ENCODE data around the gene OR1L4.

OR1L4 gene

DNA sequence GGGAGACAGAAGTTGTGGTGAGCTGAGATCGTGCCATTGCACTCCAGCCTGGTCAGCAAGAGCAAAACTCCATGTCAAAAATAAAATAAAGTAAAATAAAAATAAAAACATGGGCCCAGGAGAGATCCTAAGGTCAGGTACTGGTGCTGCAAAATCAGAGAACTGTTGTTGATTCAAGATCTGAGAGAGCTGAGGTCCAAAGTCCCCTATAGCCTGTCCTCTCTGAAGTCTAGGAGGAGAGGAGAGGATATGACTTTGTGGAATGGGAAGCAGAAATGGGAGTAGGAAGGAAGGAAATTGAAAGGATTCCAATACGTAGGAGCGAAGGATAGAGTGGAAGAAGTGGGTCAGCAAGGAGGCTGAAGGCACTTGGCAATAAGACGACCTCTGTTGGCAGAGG, 4.6 kb upstream of the OR1L4 start:
- H2BK12ac ChIP-seq (ENCODE audit: low read length), result no peak overlapping the region
- no peak for DNase-seq
- H3K27me3 ChIP-seq (ENCODE audit: insufficient read depth, low read length), result no peaks in the 10 kb centered on the region
- no peak overlapping the region for H4K91ac ChIP-seq (ENCODE audit: low read depth, low read length)
- peaks cover 8% of the 10 kb centered on the region for H3K9me3 ChIP-seq (ENCODE audit: insufficient read depth, low read depth, low read length)
- H3K23ac ChIP-seq (ENCODE audit: low read length), result no peak overlapping the region
- no peak overlapping the region for H3K4me3 ChIP-seq (ENCODE audit: low read depth, low read length)
- H3K79me2 ChIP-seq (ENCODE audit: control insufficient read depth, insufficient read depth, low read length, poor library complexity), result no peaks in the 10 kb centered on the region
- H4K12ac ChIP-seq (ENCODE audit: low read depth, low read length), result no peak overlapping the region
- WGBS (ENCODE audit: extremely low coverage, insufficient coverage, insufficient read length), result no CpG with 5 or more reads among the region's 4 CpGs
- H4K8ac ChIP-seq (ENCODE audit: low read depth, low read length), result no peak overlapping the region
- H3K36me3 ChIP-seq (ENCODE audit: control insufficient read depth in 1 of 2, insufficient read depth in 2 of 2, low read length in 2 of 2), result no peaks in the 10 kb centered on the region
- H3K79me1 ChIP-seq (ENCODE audit: low read length), result no peaks in the 10 kb centered on the region
- H3K27ac ChIP-seq (ENCODE audit: low read depth, low read length), result no peak overlapping the region
- no peak overlapping the region for H2BK120ac ChIP-seq (ENCODE audit: insufficient read depth, low read length, poor library complexity)
- no peak overlapping the region for H2AK5ac ChIP-seq (ENCODE audit: low read length)
- no peak overlapping the region for H3K4ac ChIP-seq (ENCODE audit: low read depth, low read length)
- no peak overlapping the region for H3K9ac ChIP-seq (ENCODE audit: low read length)
- H2BK5ac ChIP-seq (ENCODE audit: low read depth, low read length, poor library complexity), result no peak overlapping the region
- no peak overlapping the region for H3K18ac ChIP-seq (ENCODE audit: low read length)
- no peak overlapping the region for H3K4me2 ChIP-seq (ENCODE audit: low read length)
- H3K4me1 ChIP-seq (ENCODE audit: control insufficient read depth in 1 of 2, insufficient read depth in 2 of 2, low read length in 2 of 2), result no peaks in the 10 kb centered on the region
- no peak overlapping the region for H2AFZ ChIP-seq (ENCODE audit: insufficient read depth, low read length, poor library complexity)
- H3K14ac ChIP-seq (ENCODE audit: low read length), result no peak overlapping the region

GRCh38 chr9:122742003-122742402, 18.2 kb downstream of the OR1L4 start, which contains the start of gene OR1L6:
OR1L6 (plus strand) TSS chr9:122742303; CDS start chr9:122749848, 7,545 bp downstream.
- H4K8ac ChIP-seq (ENCODE audit: low read depth, low read length), result no peak within 1 kb of the TSS
- peaks cover 8% of the 10 kb centered on the region for H3K9me3 ChIP-seq (ENCODE audit: insufficient read depth, low read depth, low read length)
- H2BK120ac ChIP-seq (ENCODE audit: insufficient read depth, low read length, poor library complexity), result no peak within 1 kb of the TSS
- H2AFZ ChIP-seq (ENCODE audit: insufficient read depth, low read length, poor library complexity), result no peak within 1 kb of the TSS
- no peak within 1 kb of the TSS for H4K91ac ChIP-seq (ENCODE audit: low read depth, low read length)
- WGBS (ENCODE audit: extremely low coverage, insufficient coverage, insufficient read length), result no CpG with 5 or more reads among the region's 6 CpGs
- H3K79me2 ChIP-seq (ENCODE audit: control insufficient read depth, insufficient read depth, low read length, poor library complexity), result no peaks in the 10 kb centered on the region
- H3K79me1 ChIP-seq (ENCODE audit: low read length), result no peaks in the 10 kb centered on the region
- DNase-seq, result no peak
- H2AK5ac ChIP-seq (ENCODE audit: low read length), result no peak within 1 kb of the TSS
- H3K9ac ChIP-seq (ENCODE audit: low read length), result no peak within 1 kb of the TSS
- H3K4me2 ChIP-seq (ENCODE audit: low read length), result no peak within 1 kb of the TSS
- H3K14ac ChIP-seq (ENCODE audit: low read length), result no peak within 1 kb of the TSS
- H3K27ac ChIP-seq (ENCODE audit: low read depth, low read length), result no peak within 1 kb of the TSS
- H3K23ac ChIP-seq (ENCODE audit: low read length), result no peak within 1 kb of the TSS
- no peak within 1 kb of the TSS for H3K4me3 ChIP-seq (ENCODE audit: low read depth, low read length)
- H3K4me1 ChIP-seq (ENCODE audit: control insufficient read depth in 1 of 2, insufficient read depth in 2 of 2, low read length in 2 of 2), result no peaks in the 10 kb centered on the region
- H4K12ac ChIP-seq (ENCODE audit: low read depth, low read length), result no peak within 1 kb of the TSS
- H3K18ac ChIP-seq (ENCODE audit: low read length), result no peak within 1 kb of the TSS
- H2BK12ac ChIP-seq (ENCODE audit: low read length), result no peak within 1 kb of the TSS
- no peak within 1 kb of the TSS for H3K4ac ChIP-seq (ENCODE audit: low read depth, low read length)
- no peak within 1 kb of the TSS for H2BK5ac ChIP-seq (ENCODE audit: low read depth, low read length, poor library complexity)
- H3K27me3 ChIP-seq (ENCODE audit: insufficient read depth, low read length), result no peaks in the 10 kb centered on the region
- H3K36me3 ChIP-seq (ENCODE audit: control insufficient read depth in 1 of 2, insufficient read depth in 2 of 2, low read length in 2 of 2), result no peaks in the 10 kb centered on the region

- no peak overlapping the region for H3K18ac ChIP-seq (ENCODE audit: low read length)
- H2BK5ac ChIP-seq (ENCODE audit: low read depth, low read length, poor library complexity), result no peak overlapping the region
- H2AK5ac ChIP-seq (ENCODE audit: low read length), result no peak overlapping the region
- H2BK120ac ChIP-seq (ENCODE audit: insufficient read depth, low read length, poor library complexity), result no peak overlapping the region
- no peaks in the 10 kb centered on the region for H3K79me2 ChIP-seq (ENCODE audit: control insufficient read depth, insufficient read depth, low read length, poor library complexity)
- no peak overlapping the region for H3K23ac ChIP-seq (ENCODE audit: low read length)
- H2AFZ ChIP-seq (ENCODE audit: insufficient read depth, low read length, poor library complexity), result no peak overlapping the region
- H3K79me1 ChIP-seq (ENCODE audit: low read length), result no peaks in the 10 kb centered on the region
- no peak overlapping the region for H3K4me2 ChIP-seq (ENCODE audit: low read length)
- no peak overlapping the region for H3K9ac ChIP-seq (ENCODE audit: low read length)
- H3K36me3 ChIP-seq (ENCODE audit: control insufficient read depth in 1 of 2, insufficient read depth in 2 of 2, low read length in 2 of 2), result no peaks in the 10 kb centered on the region
- H4K12ac ChIP-seq (ENCODE audit: low read depth, low read length), result no peak overlapping the region
- H3K27me3 ChIP-seq (ENCODE audit: insufficient read depth, low read length), result no peaks in the 10 kb centered on the region
- H3K14ac ChIP-seq (ENCODE audit: low read length), result no peak overlapping the region
- H3K9me3 ChIP-seq (ENCODE audit: insufficient read depth, low read depth, low read length), result peaks cover 14% of the 10 kb centered on the region
- 100% methylated on average over 1 of the region's 2 CpGs for WGBS (ENCODE audit: extremely low coverage, insufficient coverage, insufficient read length)
- no peak overlapping the region for H2BK12ac ChIP-seq (ENCODE audit: low read length)
- no peak overlapping the region for H4K91ac ChIP-seq (ENCODE audit: low read depth, low read length)
- H3K27ac ChIP-seq (ENCODE audit: low read depth, low read length), result no peak overlapping the region
- no peaks in the 10 kb centered on the region for H3K4me1 ChIP-seq (ENCODE audit: control insufficient read depth in 1 of 2, insufficient read depth in 2 of 2, low read length in 2 of 2)
- H4K8ac ChIP-seq (ENCODE audit: low read depth, low read length), result no peak overlapping the region
- no peak for DNase-seq
- H3K4me3 ChIP-seq (ENCODE audit: low read depth, low read length), result no peak overlapping the region
- no peak overlapping the region for H3K4ac ChIP-seq (ENCODE audit: low read depth, low read length)
Observed at GRCh38 chr9:122754825-122755224, 31.0 kb downstream of the OR1L4 start.

GRCh38 chr9:122767817-122768216, 44.0 kb downstream of the OR1L4 start:
- Histone ChIP-seq H4K8ac (ENCODE audit: low read depth, low read length) (no peak overlapping the region), H2BK5ac (ENCODE audit: low read depth, low read length, poor library complexity) (no peak overlapping the region), H3K27me3 (ENCODE audit: insufficient read depth, low read length) (no peaks in the 10 kb centered on the region), H3K4me2 (ENCODE audit: low read length) (no peak overlapping the region), H3K79me1 (ENCODE audit: low read length) (no peaks in the 10 kb centered on the region), H2AFZ (ENCODE audit: insufficient read depth, low read length, poor library complexity) (no peak overlapping the region), H3K14ac (ENCODE audit: low read length) (no peak overlapping the region), H4K12ac (ENCODE audit: low read depth, low read length) (no peak overlapping the region), H3K18ac (ENCODE audit: low read length) (no peak overlapping the region), H3K79me2 (ENCODE audit: control insufficient read depth, insufficient read depth, low read length, poor library complexity) (no peaks in the 10 kb centered on the region), H3K9ac (ENCODE audit: low read length) (no peak overlapping the region), H4K91ac (ENCODE audit: low read depth, low read length) (no peak overlapping the region), H3K9me3 (ENCODE audit: insufficient read depth, low read depth, low read length) (peaks cover 12% of the 10 kb centered on the region), H3K4me3 (ENCODE audit: low read depth, low read length) (peak overlapping the region; percentile 48), H3K4ac (ENCODE audit: low read depth, low read length) (no peak overlapping the region), H3K27ac (ENCODE audit: low read depth, low read length) (no peak overlapping the region), H2BK120ac (ENCODE audit: insufficient read depth, low read length, poor library complexity) (no peak overlapping the region), H3K36me3 (ENCODE audit: control insufficient read depth in 1 of 2, insufficient read depth in 2 of 2, low read length in 2 of 2) (no peaks in the 10 kb centered on the region), H2AK5ac (ENCODE audit: low read length) (no peak overlapping the region), H3K23ac (ENCODE audit: low read length) (no peak overlapping the region), H3K4me1 (ENCODE audit: control insufficient read depth in 1 of 2, insufficient read depth in 2 of 2, low read length in 2 of 2) (no peaks in the 10 kb centered on the region), H2BK12ac (ENCODE audit: low read length) (no peak overlapping the region)
- DNase-seq, result no peak
- WGBS (ENCODE audit: extremely low coverage, insufficient coverage, insufficient read length), result no CpG with 5 or more reads among the region's 4 CpGs

Measured in trophoblast cell (in vitro differentiated cells and primary cell).